Activated naive CD4-positive, alpha-beta T cell treated with anti-CD3 and anti-CD28 coated beads, Interleukin-2, amount 10 ng/mL, durations not matched to agents 7 days and 5 days (primary cell): ENCODE results near the gene MYZAP.

ENCODE experiments used
- CTCF ChIA-PET: fragments of 350-600 bp; sonication (Branson Sonifier 250); formaldehyde crosslinking; loops from one replicate; lab custom pipeline; 2021; ENCODE audit warnings: antibody characterized with exemption; lab: Charles Lee
- DNase-seq: peaks from one replicate; pipeline ENCODE4 v3.0.0-alpha.2; 2020
- H3K27ac Mint-ChIP-seq: one replicate; pipeline ENCODE4 v1.8.0; 2021; ENCODE audit warnings: mild to moderate bottlenecking, moderate library complexity, mixed read lengths
- H3K27me3 Mint-ChIP-seq: one replicate; pipeline ENCODE4 v1.8.0; 2021; ENCODE audit warnings: mild to moderate bottlenecking, mixed read lengths
- H3K36me3 Mint-ChIP-seq: one replicate; pipeline ENCODE4 v1.8.0; 2021; ENCODE audit warnings: mixed read lengths
- H3K4me1 Mint-ChIP-seq: one replicate; pipeline ENCODE4 v1.8.0; 2021; ENCODE audit warnings: mixed read lengths
- H3K4me3 Mint-ChIP-seq: one replicate; pipeline ENCODE4 v1.8.0; 2021; ENCODE audit warnings: mild to moderate bottlenecking, moderate library complexity, mixed read lengths
- H3K9me3 Mint-ChIP-seq: one replicate; pipeline ENCODE4 v1.8.0; 2021; ENCODE audit warnings: mixed read lengths

Gene MYZAP, protein sequence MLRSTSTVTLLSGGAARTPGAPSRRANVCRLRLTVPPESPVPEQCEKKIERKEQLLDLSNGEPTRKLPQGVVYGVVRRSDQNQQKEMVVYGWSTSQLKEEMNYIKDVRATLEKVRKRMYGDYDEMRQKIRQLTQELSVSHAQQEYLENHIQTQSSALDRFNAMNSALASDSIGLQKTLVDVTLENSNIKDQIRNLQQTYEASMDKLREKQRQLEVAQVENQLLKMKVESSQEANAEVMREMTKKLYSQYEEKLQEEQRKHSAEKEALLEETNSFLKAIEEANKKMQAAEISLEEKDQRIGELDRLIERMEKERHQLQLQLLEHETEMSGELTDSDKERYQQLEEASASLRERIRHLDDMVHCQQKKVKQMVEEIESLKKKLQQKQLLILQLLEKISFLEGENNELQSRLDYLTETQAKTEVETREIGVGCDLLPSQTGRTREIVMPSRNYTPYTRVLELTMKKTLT

GRCh38 chr15:57591822-57592367, at the start of gene MYZAP:
Gene MYZAP, plus strand, starts transcription at chr15:57591904. Its CDS starts 131 bp downstream, at chr15:57592035.
- H3K36me3 Mint-ChIP-seq: peaks cover 3% of the 10 kb centered on the region
- peaks cover 26% of the 10 kb centered on the region for H3K4me1 Mint-ChIP-seq
- CTCF ChIA-PET: no interaction called here
- peak within 1 kb of the TSS; percentile 65 for H3K4me3 Mint-ChIP-seq
- peak; percentile 74 for DNase-seq
- no peaks in the 10 kb centered on the region for H3K9me3 Mint-ChIP-seq
- peaks cover 39% of the 10 kb centered on the region for H3K27me3 Mint-ChIP-seq
- no peak within 1 kb of the TSS for H3K27ac Mint-ChIP-seq

DNA sequence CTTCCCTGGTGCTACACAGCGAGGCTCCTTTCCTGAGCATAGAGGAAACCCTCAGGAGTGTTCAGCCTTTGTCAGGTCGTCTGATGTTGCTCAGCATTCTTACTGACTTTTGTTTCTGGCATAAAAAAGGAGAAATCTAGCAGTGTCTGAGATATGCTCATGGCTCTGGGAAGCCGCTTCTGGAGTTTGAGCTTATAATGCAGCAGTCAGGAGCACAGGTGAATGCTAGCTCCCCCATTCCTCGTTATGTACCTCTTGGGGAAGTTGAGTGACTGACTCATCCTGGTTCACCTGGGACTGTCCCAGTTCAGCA, 49.2 kb upstream of the MYZAP start:
- H3K9me3 Mint-ChIP-seq: no peaks in the 10 kb centered on the region
- H3K4me1 Mint-ChIP-seq: no peaks in the 10 kb centered on the region
- peaks cover 27% of the 10 kb centered on the region for H3K27me3 Mint-ChIP-seq
- H3K36me3 Mint-ChIP-seq: no peaks in the 10 kb centered on the region
- H3K4me3 Mint-ChIP-seq: no peak overlapping the region
- CTCF ChIA-PET: interaction anchor here (0.7 to 2.9 kb wide), 12 partner anchors 9 to 324 kb away, joined by 3 to 27 read pairs (median 3); no protein-coding TSS in a partner anchor
- no peak for DNase-seq
- H3K27ac Mint-ChIP-seq: no peak overlapping the region

DNA sequence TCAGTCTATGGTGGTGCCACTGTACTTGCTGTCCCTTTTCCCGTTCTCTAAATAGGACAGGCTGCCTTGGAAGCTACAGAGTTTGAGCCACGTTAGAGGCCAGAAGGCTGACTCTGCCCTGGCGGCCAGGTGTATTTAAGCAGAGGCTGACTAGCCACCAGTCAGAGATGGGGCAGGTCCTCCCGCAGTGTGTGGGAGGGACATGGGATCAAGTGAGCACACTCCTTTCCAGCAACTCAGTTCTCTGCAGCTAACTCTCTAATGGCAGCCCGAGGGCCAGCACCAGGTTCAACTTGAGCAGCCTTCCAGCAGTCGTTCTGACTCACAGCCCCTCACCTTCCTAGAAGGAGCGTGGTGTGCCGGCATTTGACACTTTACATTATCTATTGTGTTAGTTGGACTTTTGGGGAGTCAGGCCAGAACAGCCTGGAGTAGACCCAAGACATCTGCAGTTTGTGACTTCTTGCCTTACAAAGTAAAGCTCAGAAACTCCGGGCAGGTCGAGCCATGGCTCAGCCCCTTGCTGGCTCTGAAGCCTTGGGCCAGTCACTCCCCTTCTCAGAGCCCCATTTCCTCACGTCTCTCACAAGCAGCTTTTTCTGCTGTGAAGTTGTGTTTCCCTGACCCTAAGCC, 46.7 kb upstream of the MYZAP start:
- peaks cover 21% of the 10 kb centered on the region for H3K27me3 Mint-ChIP-seq
- CTCF ChIA-PET: interaction anchor here (1.2 kb wide), 1 partner anchor 12 kb away, joined by 4 read pairs; no protein-coding TSS in a partner anchor
- no peak for DNase-seq
- H3K4me3 Mint-ChIP-seq: no peak overlapping the region
- no peaks in the 10 kb centered on the region for H3K36me3 Mint-ChIP-seq
- H3K4me1 Mint-ChIP-seq: no peaks in the 10 kb centered on the region
- H3K27ac Mint-ChIP-seq: no peak overlapping the region
- no peaks in the 10 kb centered on the region for H3K9me3 Mint-ChIP-seq

- CTCF ChIA-PET: no interaction called here
- Mint-ChIP-seq H3K4me1 (no peaks in the 10 kb centered on the region), H3K27ac (no peak overlapping the region), H3K9me3 (no peaks in the 10 kb centered on the region), H3K4me3 (no peak overlapping the region), H3K36me3 (no peaks in the 10 kb centered on the region), H3K27me3 (peaks cover 26% of the 10 kb centered on the region)
- DNase-seq: no peak
These were observed 45.7 kb upstream of the MYZAP start for GRCh38 chr15:57545995-57546394.

DNA sequence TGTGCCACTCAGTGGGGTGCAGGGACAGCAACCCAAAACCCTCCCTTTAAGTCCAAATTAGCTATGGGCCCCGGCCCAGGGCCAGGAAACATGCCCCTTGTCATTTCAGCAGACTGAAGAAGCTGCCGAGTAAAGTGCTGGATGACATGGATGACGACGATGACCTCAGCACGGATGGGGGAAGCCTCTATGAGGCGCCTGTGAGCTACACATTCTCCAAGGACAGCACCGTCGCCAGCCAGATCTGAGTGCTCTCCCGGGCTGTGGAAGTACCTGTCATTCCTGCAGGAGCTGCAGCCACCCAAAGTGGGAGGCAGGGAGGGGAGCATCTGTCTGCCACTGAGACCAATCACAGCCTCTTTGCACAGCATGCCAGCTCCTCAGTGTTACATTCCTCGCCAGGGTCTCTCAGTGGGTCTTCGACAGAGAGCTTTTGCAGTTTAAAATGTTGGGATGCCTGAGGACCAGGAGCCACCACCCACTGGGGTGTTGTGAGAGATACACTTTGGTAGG, 44.4 kb upstream of the MYZAP start:
- H3K27ac Mint-ChIP-seq: no peak overlapping the region
- CTCF ChIA-PET: interaction anchor here (0.6 to 2.2 kb wide), 2 partner anchors 13 to 18 kb away, joined by 3 to 7 read pairs; no protein-coding TSS in a partner anchor
- no peak for DNase-seq

GRCh38 chr15:57548351-57548750, 43.4 kb upstream of the MYZAP start:
- H3K36me3 Mint-ChIP-seq: no peaks in the 10 kb centered on the region
- no peaks in the 10 kb centered on the region for H3K9me3 Mint-ChIP-seq
- H3K27me3 Mint-ChIP-seq: peaks cover 34% of the 10 kb centered on the region
- CTCF ChIA-PET: interaction anchor here (1.5 to 2.2 kb wide), 2 partner anchors 12 to 21 kb away, joined by 3 to 7 read pairs; no protein-coding TSS in a partner anchor
- no peak for DNase-seq
- H3K4me1 Mint-ChIP-seq: no peaks in the 10 kb centered on the region
- H3K4me3 Mint-ChIP-seq: no peak overlapping the region
- no peak overlapping the region for H3K27ac Mint-ChIP-seq

More for the DNA sequence above, 44.4 kb upstream of the MYZAP start:
- H3K4me1 Mint-ChIP-seq: no peaks in the 10 kb centered on the region
- H3K9me3 Mint-ChIP-seq: no peaks in the 10 kb centered on the region
- H3K27me3 Mint-ChIP-seq: peaks cover 34% of the 10 kb centered on the region
- H3K4me3 Mint-ChIP-seq: no peak overlapping the region
- H3K36me3 Mint-ChIP-seq: no peaks in the 10 kb centered on the region

DNA sequence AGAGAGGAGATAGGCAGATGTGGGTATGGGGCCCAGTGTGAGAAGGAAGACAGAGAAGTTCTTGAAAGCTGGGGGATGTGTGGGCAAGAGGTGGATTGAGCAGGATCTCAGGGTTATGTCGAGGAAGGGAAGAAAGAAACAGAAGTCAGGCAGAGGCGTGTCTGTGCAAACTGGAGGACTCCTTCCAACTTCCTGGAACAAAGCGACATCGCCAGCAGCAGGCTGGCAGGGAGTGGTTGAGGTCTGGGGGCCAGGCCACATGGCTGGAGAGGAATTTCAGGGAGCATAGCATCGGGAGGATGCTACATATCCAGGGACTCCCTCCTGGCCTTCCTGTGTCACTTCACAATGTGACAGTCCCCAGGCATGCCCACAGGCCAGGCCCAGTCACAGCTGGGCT, 42.9 kb upstream of the MYZAP start:
- no peak overlapping the region for H3K4me3 Mint-ChIP-seq
- CTCF ChIA-PET: interaction anchor here (1.5 to 2.2 kb wide), 2 partner anchors 12 to 22 kb away, joined by 3 to 7 read pairs; no protein-coding TSS in a partner anchor

DNA sequence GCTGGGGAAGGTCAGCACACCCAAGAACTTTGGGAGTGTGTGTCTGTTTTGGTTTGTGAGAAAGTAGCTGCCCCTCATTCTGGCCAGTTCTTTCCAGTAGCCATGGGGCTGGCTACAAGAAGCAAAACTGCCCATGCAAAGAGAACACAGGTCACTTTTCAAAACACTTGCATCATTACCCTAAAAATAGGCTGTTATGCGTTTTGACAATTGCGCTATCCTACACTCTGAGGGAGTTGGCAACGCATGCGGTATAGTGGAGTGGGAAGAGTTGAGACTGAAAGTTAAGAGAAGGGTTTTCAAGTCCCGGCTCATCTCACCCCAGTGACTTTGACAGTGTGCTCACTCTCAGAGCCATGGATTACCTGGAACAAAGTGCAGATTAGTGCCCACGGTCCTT, 41.8 kb upstream of the MYZAP start:
- Mint-ChIP-seq H3K4me1 (no peaks in the 10 kb centered on the region), H3K27ac (no peak overlapping the region), H3K4me3 (no peak overlapping the region), H3K27me3 (peaks cover 29% of the 10 kb centered on the region), H3K36me3 (no peaks in the 10 kb centered on the region), H3K9me3 (no peaks in the 10 kb centered on the region)
- CTCF ChIA-PET: interaction anchor here (1.5 to 2.9 kb wide), 2 partner anchors 10 to 23 kb away, joined by 3 to 8 read pairs; no protein-coding TSS in a partner anchor
- no peak for DNase-seq

More for the DNA sequence above, 42.9 kb upstream of the MYZAP start:
- DNase-seq: no peak
- H3K9me3 Mint-ChIP-seq: no peaks in the 10 kb centered on the region
- peaks cover 29% of the 10 kb centered on the region for H3K27me3 Mint-ChIP-seq
- H3K27ac Mint-ChIP-seq: no peak overlapping the region
- H3K36me3 Mint-ChIP-seq: no peaks in the 10 kb centered on the region
- H3K4me1 Mint-ChIP-seq: no peaks in the 10 kb centered on the region

GRCh38 chr15:57550640-57551039, 41.1 kb upstream of the MYZAP start:
- Mint-ChIP-seq H3K9me3 (no peaks in the 10 kb centered on the region), H3K36me3 (no peaks in the 10 kb centered on the region), H3K27me3 (peaks cover 25% of the 10 kb centered on the region), H3K27ac (no peak overlapping the region), H3K4me3 (no peak overlapping the region), H3K4me1 (no peaks in the 10 kb centered on the region)
- CTCF ChIA-PET: interaction anchor here (2.9 kb wide), 1 partner anchor 9 kb away, joined by 8 read pairs; no protein-coding TSS in a partner anchor
- no peak for DNase-seq

DNA sequence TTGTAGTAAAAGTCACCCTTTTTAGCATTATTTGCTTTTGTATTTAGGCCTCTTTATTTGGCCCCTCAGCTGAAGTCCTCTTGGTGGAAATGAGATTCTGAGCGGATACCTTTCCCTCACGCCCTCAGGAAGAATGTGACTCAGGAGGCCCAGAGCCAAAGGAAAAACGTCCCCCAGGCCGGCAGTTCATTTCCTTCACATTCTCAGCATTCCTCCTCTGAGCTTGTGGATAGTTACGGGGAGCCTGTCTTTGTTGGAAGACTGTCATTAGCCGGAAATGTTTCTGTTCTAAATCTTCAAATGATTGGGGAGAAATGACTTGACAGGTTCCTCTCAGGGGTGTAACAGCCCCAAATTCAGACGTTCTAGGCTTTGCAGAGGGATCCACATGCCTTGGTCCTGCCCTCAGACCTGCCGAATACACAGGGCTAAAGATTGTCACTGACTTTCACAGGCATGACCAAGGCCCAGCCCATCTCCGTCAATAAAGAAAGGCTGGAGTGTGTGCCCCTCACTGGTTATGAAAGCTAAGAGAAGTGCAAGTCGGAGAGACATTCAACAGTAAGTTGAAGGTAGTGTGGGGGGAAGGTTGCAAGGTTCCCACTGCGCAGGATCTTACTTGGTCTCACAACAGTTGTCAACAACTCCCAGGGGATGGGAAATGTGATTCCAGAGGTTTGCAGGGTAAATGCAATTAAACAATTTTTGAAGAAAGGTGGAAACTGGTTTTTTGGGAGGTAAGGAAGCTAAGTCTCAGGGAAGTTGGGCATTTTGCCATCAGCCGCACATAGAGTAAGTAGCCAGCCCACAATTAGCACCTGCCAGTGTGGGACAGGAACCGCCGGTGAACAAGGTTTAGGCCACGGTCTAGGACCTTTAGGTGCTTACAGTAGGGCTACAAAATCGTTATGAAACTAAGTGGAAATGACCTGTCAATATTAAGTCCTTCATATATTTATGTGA, 39.7 kb upstream of the MYZAP start:
- no peak overlapping the region for H3K4me3 Mint-ChIP-seq
- no peak for DNase-seq
- H3K4me1 Mint-ChIP-seq: no peaks in the 10 kb centered on the region
- H3K27me3 Mint-ChIP-seq: peaks cover 23% of the 10 kb centered on the region
- no peaks in the 10 kb centered on the region for H3K36me3 Mint-ChIP-seq
- CTCF ChIA-PET: interaction anchor here (1.6 to 2.9 kb wide), 2 partner anchors 8 to 10 kb away, joined by 5 to 8 read pairs; no protein-coding TSS in a partner anchor
- no peaks in the 10 kb centered on the region for H3K9me3 Mint-ChIP-seq
- H3K27ac Mint-ChIP-seq: no peak overlapping the region

- H3K9me3 Mint-ChIP-seq: no peaks in the 10 kb centered on the region
- no peaks in the 10 kb centered on the region for H3K36me3 Mint-ChIP-seq
- no peak overlapping the region for H3K4me3 Mint-ChIP-seq
- H3K27me3 Mint-ChIP-seq: peaks cover 23% of the 10 kb centered on the region
- no peak overlapping the region for H3K27ac Mint-ChIP-seq
- CTCF ChIA-PET: interaction anchor here (0.5 to 1.6 kb wide), 2 partner anchors 11 to 12 kb away, joined by 3 to 5 read pairs; no protein-coding TSS in a partner anchor
- no peaks in the 10 kb centered on the region for H3K4me1 Mint-ChIP-seq
- DNase-seq: no peak
These were observed 38.9 kb upstream of the MYZAP start for GRCh38 chr15:57552678-57553334.

DNA sequence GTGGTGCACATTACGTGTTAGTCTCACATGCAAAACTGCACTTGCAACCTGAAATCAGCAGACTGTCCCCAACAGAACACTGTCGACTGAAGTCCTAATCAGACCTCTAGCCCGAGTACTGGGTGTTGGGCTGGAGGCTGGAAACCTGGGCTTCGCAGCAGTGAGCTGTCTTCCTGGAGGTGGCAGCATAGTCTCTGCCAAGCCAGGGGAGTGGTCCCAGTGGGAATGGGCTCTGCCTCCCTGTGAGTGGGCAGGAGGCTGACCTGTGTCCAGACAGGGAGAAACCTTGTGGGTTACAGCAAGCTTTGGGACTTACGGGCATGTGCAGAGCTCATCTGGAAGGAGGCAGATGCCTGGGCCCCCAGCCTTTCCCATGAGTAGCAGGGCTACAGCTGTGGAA, 38.2 kb upstream of the MYZAP start:
- Mint-ChIP-seq H3K27me3 (peaks cover 23% of the 10 kb centered on the region), H3K4me1 (no peaks in the 10 kb centered on the region), H3K27ac (no peak overlapping the region), H3K36me3 (no peaks in the 10 kb centered on the region), H3K4me3 (no peak overlapping the region), H3K9me3 (no peaks in the 10 kb centered on the region)
- CTCF ChIA-PET: interaction anchor here (1.3 kb wide), 1 partner anchor 12 kb away, joined by 3 read pairs; no protein-coding TSS in a partner anchor
- DNase-seq: no peak
